Astrocyte of the hippocampus (primary cell): ENCODE measurements around the gene CHD1.

ENCODE experiments used
- DNase-seq: peaks from one replicate; pipeline ENCODE4 v3.0.0; 2011; ENCODE audit warnings: low read depth, low spot score

Gene CHD1

DNA sequence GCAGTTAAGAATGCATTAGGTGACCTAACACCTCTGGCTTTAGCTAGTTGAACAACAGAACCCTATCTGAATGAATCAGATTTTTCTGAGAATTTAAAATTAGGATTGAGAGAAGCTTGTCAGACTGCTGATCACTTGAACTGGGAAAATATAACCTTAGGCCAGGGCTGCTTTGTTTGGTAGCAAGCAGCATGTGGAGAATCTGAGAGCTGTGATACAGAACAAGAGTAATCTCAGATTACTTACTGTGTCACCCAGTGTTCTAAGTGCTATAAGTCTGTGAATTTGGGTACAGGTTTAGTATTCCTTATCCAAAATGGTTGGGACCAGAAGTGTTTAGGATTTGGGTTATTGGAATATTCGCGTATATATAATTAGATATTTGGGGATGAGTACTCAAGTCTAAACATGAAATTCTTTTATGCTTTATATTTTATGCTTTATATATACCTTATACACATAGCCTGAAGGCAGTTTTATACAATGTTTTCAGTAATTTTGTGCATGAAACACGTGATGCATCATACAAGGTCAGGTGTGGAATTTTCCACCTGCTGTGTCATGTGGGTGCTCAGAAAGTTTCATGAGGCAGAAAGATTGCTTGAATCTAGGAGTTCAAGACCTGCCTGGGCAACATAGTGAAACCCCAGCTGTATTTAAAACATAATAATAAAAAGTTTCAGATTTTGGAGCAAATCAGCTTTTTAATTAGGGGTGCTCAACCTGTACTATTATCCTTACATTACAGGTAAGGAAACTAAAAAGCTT is 8.3 kb upstream of the CHD1 start:
- DNase-seq, result no peak

DNA sequence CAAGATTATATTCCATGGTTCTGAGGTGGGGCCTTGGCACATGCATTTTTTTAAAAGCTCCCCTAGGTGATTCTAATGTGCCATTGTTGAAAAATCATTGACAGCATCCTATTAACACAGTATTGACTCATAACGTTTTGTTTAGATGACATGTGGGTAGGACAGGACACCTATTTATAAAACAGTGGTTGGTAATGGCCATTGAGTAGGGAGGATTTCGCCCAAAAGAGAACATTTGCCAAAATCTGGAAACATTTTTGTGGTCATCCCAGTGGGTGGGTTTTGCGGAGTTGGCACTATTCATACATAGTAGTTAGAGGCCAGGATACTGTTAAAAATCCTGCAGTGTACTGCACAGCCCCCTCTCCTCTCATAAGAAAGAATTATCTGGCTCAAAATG is 6.4 kb upstream of the CHD1 start:
- DNase-seq, result peak; percentile 74

DNA sequence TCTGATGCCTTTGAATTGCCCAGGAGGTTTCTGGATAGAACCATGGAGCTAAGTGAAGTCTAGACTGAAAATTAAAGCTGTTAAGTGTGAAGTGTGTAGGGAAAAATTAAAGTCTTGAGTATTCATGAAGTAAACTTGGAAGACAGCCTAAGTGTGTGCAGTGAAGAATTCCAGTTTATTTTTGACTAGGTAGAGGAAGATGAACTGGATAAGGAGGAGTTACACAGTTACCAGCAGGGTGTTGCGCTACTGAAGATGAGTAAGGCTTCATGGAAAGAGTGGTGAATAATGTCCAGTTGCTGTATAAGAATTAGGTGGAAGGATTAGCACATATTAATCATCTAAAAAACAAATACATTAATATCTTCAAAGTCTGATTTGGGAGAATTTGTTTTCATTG is 5.7 kb upstream of the CHD1 start:
- DNase-seq, result no peak

DNA sequence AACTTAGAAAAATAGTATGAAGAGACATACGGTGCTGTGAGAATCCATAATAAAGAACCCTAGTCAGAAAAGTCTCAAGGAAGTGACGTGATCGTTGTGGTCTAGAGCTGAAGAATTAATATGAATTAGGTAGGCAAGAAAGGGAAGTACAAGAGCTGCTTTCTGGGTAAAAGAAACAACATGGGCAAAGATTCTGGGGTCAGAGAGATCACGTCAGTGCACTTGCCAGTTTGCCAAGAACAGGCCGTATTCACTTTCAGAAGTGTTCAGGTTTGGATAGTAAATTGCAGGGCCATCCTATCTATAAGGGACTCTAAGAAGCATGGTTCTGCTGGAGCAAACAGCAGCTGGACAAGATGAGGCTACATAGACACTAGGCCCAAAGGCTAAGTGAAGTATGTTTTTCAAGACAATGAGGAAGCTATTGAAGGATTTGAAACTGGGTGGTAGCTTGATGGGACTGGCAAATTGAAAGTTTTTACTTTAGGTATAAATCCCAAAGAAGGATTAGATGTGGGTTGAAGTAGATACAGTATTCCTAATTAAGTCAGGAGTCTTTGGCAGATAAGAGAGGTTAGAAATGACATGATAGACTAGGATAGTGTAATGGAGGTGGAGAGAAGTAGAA is 4.8 kb upstream of the CHD1 start:
- no peak for DNase-seq

DNA sequence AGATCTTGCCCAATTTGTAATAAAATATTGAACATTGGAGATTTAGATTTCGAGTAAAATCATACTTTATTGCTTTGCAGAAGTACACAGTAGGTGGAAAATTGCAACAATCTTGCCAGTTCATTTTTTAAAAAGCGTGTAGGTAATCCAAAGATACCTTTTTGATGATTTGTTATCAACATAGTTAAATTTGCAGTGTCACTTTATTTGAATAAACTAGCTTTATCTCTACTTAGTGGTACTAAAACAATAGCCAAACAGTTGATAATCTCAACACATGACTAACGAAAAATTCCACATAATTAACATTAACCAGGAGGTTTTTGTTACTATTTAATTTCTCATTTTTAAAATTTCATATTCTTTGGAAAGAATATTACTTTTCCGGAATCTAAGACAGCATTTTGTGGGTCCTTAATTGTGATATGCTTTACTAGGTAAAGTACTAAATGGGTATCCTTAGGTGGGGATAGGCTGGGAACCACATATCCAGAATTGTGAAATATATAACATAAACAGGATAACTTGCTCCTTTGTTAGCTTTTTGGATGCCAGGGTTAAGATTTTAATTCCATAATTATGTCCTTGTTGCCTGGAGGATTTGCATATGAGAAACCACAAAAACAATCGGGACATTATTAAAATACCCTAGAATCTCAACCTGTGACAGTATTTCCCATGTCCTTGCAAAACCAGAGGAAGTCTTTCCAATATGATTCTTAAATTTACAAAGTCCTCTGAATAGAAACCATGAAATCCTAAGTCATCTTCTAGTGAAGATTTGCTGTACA is 2.4 kb upstream of the CHD1 start:
- DNase-seq, result no peak

DNA sequence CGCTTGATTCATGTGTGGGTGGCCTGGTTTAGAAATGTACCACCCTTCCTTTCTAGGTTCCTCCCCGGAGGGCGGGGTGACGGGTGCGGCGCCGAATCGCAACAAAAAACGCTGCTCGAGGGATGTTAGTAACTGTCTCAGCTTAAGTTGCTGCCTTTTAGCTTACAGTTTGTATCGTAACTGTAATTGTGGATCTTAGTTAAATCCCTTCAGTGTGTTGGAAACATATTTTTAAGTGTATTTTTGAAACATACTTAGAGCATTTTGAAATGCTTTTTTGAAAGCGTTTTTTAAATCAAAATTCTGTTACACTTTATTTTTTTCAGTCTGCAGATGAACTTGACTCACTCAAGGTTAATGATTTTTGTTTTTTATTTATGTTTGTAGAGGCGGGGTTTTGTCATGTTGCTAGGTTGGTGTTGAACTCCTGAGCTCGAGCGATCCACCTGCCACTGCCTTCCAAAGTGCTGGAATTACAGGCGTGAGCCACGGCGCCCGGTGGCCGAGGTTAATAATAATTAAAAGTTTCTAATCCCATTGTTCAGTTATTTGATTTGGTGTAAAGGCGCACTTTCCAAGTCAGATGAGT is 997 bp upstream of the CHD1 start:
- no peak for DNase-seq

DNA sequence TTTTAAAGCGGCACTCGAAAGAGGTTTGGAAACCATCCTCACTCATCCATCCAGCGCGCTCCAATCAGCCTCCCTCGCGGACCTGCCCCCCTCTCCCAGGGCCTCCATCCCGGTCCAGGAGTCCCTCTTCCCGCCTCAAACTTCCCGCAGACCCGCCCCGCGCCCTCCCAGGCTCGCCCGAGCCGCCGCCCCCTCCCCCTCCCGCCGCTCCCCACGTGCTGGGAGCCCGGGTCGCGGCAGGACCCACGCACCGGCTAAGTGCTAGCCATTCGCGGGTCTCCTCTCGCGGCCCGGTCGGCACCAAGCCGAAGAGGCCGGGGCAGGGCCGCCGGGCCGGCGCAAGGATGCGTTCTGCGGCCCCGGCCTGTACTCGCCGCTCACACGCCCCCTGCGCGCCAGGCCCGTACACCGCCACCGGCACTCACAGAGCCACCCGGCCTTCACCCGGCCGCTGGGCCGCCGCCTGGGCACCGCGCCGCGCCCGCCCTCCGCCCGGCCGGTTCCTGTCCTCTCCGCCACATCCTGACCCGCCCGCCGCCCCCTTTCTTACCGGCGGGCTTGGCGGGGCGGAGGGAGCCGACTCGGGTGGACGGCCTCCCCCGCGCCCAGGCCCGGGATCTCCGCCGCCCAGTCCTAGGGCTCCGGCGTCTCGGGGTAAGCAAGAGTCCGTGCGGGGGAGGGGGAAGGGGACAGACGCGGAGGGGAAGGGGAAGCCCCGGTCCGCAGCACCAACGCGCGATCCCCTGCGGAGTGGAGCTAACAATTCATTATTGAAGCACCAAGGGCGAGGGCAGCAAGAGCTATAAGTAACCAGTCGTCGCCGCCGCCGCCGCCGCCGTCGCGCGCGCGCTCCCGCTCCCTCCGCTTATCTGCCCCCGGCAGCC is 576 bp downstream of the CHD1 start:
- peak; percentile 84 for DNase-seq

DNA sequence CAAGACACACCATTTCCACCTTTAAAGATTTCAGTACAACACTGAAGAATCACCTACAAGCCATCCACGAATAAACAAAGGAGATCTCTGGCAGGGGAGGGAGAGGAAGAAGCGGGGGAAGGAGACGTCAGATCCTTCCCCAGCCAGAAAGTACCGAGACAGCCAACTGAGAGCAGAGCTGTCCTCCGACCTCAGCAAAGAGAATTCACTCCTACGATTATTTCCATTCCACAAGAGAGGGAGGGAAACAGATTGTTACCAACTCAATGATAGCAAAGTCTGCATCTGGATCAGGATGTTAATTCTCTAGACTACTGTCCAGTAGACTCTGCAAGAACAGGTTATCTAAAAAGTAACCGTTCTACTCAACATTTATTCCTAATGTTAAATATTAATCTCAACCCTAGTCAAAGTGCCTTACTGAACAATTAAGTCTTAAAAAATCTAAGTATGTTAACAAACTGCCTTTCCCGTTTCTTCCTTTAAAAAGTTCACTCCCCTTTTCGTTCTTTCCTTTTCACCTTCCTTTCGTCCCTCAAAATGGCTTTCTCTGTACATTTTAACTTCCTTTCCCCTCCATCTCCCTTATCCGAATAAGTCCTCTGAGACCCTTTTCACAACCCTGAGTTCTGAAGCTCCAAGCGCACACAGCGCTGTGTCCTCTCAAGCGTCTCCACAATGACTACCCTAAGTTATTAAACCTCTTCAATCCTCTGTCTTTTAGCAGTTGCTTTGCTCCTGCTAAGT is 1.4 kb downstream of the CHD1 start:
- DNase-seq, result peak; percentile 79

DNA sequence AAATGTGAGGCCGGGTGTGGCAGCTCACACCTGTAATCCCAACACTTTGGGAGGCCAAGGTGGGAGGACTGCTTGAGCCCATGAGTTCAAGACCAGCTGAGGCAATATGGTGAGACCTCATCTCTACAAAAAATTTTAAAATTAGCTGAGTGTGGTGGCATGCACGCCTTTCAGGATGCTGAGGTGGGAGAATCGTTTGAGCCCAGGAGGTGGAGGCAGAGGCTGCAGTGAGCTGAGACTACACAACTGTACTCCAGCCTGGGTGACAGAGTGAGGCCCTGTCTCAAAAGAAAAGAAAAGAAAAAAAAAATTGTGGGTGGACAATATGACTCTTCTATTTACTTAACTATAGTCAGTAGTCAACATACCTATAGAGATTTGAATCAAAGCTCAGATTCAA is 4.8 kb downstream of the CHD1 start:
- DNase-seq, result no peak

DNA sequence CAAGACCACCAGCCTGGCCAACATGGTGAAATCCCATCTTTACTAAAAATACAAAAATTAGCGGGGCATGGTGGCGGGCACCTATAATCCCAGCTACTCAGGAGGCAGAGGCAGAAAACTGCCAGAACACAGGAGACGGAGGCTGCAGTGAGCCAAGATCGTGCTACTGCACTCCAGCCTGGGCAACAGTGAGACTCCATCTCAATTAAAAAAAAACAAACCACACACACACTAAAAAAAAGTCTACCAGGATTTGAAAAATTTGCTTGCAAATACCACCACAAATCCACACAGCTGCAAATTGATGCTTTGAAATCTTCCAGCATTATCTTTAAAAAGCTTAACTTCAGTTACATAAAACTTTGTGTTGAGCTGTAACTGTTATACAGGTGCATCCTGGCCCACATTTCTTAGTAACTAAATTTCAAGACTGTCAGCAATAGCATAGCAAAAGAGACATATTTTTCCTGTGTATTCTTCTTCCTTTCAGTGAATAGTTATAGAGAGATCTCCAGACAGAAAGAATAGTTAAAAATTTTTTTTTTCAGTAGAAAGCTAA is 6.8 kb downstream of the CHD1 start:
- no peak for DNase-seq

DNA sequence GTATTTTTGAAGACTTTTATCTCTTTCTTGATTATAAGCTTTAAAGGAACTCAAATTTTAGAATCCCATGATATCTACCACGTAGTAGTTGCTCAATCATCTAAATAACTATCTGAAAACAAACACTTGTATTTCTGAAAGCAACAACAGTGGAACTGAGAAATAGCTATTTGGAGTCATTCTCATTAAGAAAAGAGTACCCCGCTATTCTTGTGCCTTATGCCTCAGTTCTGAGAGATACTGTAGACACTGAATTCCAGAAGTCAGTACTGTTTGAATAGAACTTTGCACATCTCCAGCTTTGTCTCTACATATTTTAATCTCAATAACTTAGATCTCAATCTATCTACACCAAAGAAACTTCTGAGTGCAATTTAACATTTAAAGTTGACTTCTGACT is 11.4 kb downstream of the CHD1 start:
- DNase-seq, result no peak

DNA sequence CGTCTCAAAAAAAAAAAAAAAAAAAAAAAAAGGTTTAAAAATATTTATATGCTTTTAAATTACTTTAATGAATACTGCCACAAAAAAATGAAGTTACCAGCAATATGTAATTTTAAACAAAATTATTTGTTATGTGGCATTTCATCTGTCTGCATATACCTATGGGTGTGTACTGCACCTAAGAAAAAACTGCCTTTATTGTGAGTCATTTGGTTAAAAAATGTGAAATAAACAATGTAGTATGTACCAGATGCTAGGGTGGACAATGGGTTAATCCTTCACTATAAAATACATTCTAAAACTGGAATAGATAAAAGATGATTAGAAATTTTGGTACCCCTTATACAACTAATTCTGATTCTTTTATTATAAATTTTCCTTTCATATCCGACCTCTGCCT is 12.3 kb downstream of the CHD1 start:
- no peak for DNase-seq

DNA sequence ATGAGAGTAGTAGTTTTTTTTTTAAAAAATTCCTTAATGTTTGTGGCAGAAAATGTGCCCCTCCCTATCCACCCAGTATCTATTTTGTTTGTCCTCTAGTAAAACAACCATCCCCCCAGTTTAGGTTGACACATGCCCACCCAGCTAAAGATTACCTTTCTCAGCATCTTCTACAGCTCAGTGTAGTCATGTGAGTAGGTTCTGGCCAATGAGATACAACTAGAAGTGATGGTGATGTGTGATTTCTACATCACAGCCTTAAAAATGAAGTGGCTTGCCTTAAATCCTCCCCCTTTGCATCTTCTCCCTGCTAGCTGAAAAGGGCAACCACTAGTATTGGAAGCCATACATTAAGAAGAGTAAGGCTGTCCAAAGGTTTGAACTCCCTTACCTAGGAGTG is 14.9 kb downstream of the CHD1 start:
- no peak for DNase-seq

DNA sequence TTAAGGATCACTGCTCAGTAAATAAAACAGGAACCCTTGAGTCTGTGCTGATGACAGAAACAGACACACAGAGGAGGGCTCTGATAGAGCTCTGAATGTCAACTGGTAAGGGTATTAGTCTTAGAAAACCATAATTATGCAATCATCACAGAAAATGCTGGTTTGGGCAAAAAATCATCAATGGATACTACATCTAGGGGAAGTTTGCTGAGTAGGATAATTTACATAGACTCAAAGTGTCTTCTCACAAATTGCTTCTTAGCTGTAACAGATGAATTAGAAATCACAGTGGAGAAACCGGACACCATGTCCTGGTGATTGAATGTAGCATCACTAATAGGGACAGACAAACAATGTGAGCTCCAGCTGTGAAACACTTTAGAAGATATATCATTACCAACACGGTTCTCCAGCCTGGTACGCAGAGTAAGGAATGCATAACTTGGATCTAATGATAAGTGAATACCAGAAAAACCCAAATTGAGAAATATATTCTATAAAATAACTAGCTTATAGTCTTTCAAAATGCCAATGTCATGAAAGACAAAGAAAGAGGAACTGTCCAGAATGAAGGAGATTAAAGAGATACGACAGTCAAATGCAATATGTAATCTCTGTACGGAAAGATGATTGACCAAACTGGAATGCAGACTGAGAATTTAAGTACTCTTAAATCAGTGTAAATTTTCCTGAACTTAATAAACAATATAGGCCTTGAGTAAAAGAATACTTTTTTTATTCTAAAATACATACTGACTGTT is 17.3 kb downstream of the CHD1 start:
- DNase-seq, result no peak

DNA sequence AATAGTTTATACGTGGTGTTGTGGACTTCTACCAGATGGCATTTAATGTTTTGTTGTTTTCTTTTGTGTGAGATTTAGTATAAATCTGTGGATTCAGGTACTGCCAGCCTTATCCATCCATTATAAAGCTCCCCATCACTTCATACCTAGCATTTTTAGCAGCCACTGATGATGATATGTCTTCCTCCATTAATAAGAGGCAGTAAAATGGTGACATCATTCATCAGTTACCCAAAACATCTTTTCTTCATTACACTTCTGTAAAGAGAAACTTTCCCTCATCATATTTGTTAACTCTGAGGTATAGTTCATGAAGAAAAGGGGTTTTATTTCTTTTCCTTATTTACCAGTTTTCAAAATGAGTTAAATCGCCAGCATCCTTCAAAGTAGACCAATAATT is 19.4 kb downstream of the CHD1 start:
- no peak for DNase-seq

DNA sequence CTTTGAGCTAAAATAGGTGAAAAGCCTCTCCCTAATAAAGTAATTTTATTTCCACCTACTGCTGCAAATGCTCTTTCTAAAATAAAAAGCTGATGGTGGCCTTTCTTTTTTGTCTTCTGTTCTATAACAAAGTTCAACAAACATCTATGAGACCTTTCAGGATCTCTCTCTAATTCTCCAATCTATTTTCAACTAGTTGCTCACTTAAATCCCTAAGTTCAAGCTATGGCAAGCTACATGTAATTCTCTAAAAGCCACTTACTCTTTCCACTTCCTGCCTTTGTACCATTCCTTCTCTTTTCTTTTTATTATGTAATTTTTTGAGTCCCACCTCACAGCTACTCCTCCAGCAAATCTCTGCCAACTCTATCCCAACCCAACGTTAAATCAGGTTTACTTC is 20.9 kb downstream of the CHD1 start:
- no peak for DNase-seq

DNA sequence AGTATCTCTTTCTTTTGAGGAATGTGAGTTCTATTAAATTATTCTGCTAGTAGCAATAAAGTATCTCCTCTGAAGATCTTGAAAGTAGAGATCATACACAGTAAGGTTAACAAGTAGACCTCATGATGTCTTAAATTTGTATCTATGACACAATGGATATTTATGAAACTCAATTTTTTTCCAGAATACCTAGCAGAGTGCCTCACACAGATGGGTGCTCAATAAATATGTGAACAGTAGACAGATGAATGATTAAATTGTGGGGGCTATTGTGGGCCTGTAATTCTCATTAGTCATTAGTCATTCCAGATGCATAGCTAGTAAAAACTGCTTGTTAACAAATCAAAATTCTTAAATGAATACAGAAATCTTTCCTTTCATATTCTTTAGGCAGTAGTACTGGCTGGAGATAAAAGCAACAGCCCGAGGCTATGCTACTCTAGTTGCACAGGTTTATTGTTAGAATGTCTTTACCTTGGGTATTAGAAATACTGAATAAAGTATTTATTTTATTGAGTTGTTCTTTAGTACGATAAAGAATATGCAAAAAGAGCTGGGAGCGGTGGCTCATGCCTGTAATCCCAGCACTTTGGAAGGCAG is 22.0 kb downstream of the CHD1 start:
- no peak for DNase-seq

DNA sequence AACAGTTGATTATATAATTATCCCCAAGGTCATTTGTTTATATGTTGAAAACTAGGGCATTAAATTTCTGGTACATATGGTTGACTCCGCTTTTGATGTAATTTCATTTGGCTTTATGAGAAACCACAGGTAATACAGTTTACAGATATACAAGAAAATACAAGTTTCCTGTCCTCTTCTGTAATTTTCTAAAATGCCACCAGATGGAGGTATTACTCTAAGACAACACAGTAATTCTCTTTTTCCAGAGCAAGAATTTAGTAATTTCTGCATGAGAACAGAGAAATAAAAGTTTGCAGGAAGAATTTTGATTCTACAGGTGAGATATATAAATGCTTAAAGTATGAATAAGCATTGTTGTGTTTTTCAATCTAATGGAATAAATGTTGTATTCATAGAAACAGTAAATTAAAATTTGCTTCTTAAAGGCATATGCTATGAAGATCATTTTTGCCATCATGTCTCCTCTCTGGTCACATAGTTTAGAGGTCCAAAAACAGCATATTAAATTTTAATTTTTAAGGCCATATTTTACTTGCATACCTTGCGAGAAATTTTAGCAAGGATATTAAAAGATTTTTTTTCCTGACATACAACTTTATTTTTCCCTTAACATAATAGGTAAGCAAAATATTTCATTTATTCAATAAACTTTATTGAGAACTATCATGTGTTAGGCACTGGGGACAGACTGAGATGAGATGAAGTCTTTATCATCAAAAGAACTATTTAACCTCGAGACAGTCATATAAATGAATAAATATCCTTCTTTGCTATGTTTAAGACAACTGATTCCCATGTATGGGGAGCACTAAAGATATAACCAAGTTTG is 22.7 kb downstream of the CHD1 start:
- peak; percentile 59 for DNase-seq
